Ovary (tissue), 9 donors: ENCODE measurements around the gene NUP54. TPM values are rescaled to one million over a fixed set of nuclear protein-coding genes. Genes with fewer than 3 reads are reported as not detected.

Source experiments
- DNase-seq, 5 donors: peaks; one replicate each; pipeline ENCODE4 v3.0.0-alpha.2; 2019 to 2020
- H3K27ac ChIP-seq, 2 donors: fragments of 200-600 bp; one replicate each; pipeline versions ENCODE4 v1.5.1 to v1.8.0; 2019 to 2022
- H3K27me3 ChIP-seq: fragments of 200-600 bp; one replicate; pipeline ENCODE4 v1.8.0; 2022
- H3K36me3 ChIP-seq: fragments of 200-600 bp; sonication (generic); one replicate; pipeline ENCODE4 v1.5.1; 2019
- H3K4me1 ChIP-seq: one replicate; pipeline ENCODE4 v1.8.1; 2013; ENCODE audit warnings: mild to moderate bottlenecking, moderate library complexity; ENCODE audit not compliant: insufficient read depth
- H3K4me3 ChIP-seq: fragments of 200-600 bp; sonication (generic); one replicate; pipeline ENCODE4 v1.5.1; 2017
- H3K9me3 ChIP-seq, 2 donors: fragments of 200-600 bp in 1 of 2; sonication (generic) in 1 of 2; one replicate each; pipeline versions ENCODE4 v1.5.1 to v1.8.1; 2013 to 2019; ENCODE audit warnings: mild to moderate bottlenecking in 1 of 2, moderate library complexity in 1 of 2
- CTCF ChIP-seq, 3 donors: fragments of 450-650 bp in 2 of 3; fragments of 200-600 bp in 1 of 3; IDR thresholded peaks; one replicate each; pipeline versions ENCODE4 v1.5.1 to v1.8.0; 2016 to 2022; ENCODE audit warnings: antibody characterized with exemption in 3 of 3, mild to moderate bottlenecking in 1 of 3
- EP300 ChIP-seq: sonication (generic); formaldehyde crosslinking; IDR thresholded peaks from one replicate; pipeline ENCODE4 v1.6.1; 2017; ENCODE audit warnings: antibody characterized with exemption
- POLR2A ChIP-seq: fragments of 450-650 bp; IDR thresholded peaks from one replicate; pipeline ENCODE4 v1.6.1; 2017; ENCODE audit warnings: antibody characterized with exemption, mild to moderate bottlenecking, moderate library complexity
- WGBS, 3 donors: extraction: QIAGEN DNeasy Blood & Tissue Kit in 1 of 3; methylation state at CpG; one replicate each; pipeline versions ENCODE4 v1.1.5 to v1.1.7; 2013 to 2017; 5-methylcytosine and 5-hydroxymethylcytosine counted together
- intact Hi-C, 4 donors: fragments of 100-400 bp; cut with DNase I; formaldehyde crosslinking; loops; one replicate each; pipeline versions ENCODE4 v1.11.0 to v1.15.1; 2022 to 2023
- polyA plus RNA-seq, 2 donors: library from polyadenylated mRNA; stranded (reverse); fragments of 200-250 nt in 1 of 2; fragments of 350-450 nt in 1 of 2; fragmentation: Illumina TruSeq in 1 of 2; extraction: RNeasy Lipid Tissue Mini Kit (QIAGEN cat#74804) in 1 of 2; gene quantifications; one replicate each; pipeline ENCODE4 v1.2.3, GENCODE V29; 2013 to 2014
- total RNA-seq, 7 donors: library from RNA; depleted of rRNA in 2 of 7; stranded (reverse); fragments of >200 nt in 2 of 7; fragmentation: NEBNext Ultra II Directional in 3 of 7; extraction: Animal tissue kit (Norgen Biotek cat#: 25700) in 3 of 7; gene quantifications; one replicate each; pipeline versions ENCODE4 v1.1.0 to v1.2.4, GENCODE V29; 2016 to 2023
- donor health status: DM: no; HTN: no; CAD: no; lungs with moderate emphysema.
- donor health status: DM: no; HTN: no; CAD: no.
- donor health status: Bipolar disorder and iron deficiency.
- donor health status: DM: yes; HTN: yes; CAD: no.
- donor health status: DM: no; HTN: no; CAD: no.
- donor health status: DM: yes; HTN: yes; CAD: no.

The NUP54 gene
- total and polyA plus RNA-seq, 9 donors, result 25.2 to 53.8 (median 44.7) TPM

GRCh38 chr4:76125816-76126215, 22.4 kb downstream of the NUP54 start:
- H3K36me3 ChIP-seq, result no peaks in the 10 kb centered on the region
- TF ChIP-seq CTCF (IDR thresholded peaks at IDR 0.05), result no peak
- no peak for TF ChIP-seq POLR2A
- TF ChIP-seq EP300, result no peak
- H3K9me3 ChIP-seq, result no peaks in the 10 kb centered on the region
- intact Hi-C loops, result no loop called here
- no peak overlapping the region for H3K4me3 ChIP-seq
- H3K4me1 ChIP-seq, result no peaks in the 10 kb centered on the region
- no peaks in the 10 kb centered on the region for H3K27me3 ChIP-seq
- H3K27ac ChIP-seq, result no peak overlapping the region
- no peak for DNase-seq

- Histone ChIP-seq H3K4me3 (no peak overlapping the region), H3K27ac (no peak overlapping the region), H3K27me3 (no peaks in the 10 kb centered on the region), H3K4me1 (no peaks in the 10 kb centered on the region), H3K36me3 (no peaks in the 10 kb centered on the region), H3K9me3 (no peaks in the 10 kb centered on the region)
- TF ChIP-seq POLR2A (no peak), EP300 (no peak), CTCF (IDR thresholded peaks at IDR 0.05) (no peak)
- intact Hi-C loops, result no loop called here
- no peak for DNase-seq
- WGBS, 3 donors, result 85 to 93% (median 93%) methylated on average over 4 of the region's 4 CpGs
These were observed 28.0 kb downstream of the NUP54 start for GRCh38 chr4:76120199-76120598.

- H3K4me1 ChIP-seq, result no peaks in the 10 kb centered on the region
- H3K4me3 ChIP-seq, result no peak overlapping the region
- H3K27me3 ChIP-seq, result no peaks in the 10 kb centered on the region
- H3K9me3 ChIP-seq, result no peaks in the 10 kb centered on the region
- no peaks in the 10 kb centered on the region for H3K36me3 ChIP-seq
- intact Hi-C loops, result no loop called here
- no peak for TF ChIP-seq POLR2A
- TF ChIP-seq CTCF (IDR thresholded peaks at IDR 0.05), result no peak
- TF ChIP-seq EP300, result no peak
- 95 to 99% (median 97%) methylated on average over 5 of the region's 5 CpGs for WGBS, 3 donors
- H3K27ac ChIP-seq, result no peak overlapping the region
- no peak for DNase-seq
These were observed 30.7 kb downstream of the NUP54 start for GRCh38 chr4:76117536-76117935.

- no peaks in the 10 kb centered on the region for H3K9me3 ChIP-seq
- TF ChIP-seq CTCF (IDR thresholded peaks at IDR 0.05) (no peak), EP300 (no peak), POLR2A (no peak)
- no peak overlapping the region for H3K27ac ChIP-seq
- no peaks in the 10 kb centered on the region for H3K36me3 ChIP-seq
- H3K4me1 ChIP-seq, result no peaks in the 10 kb centered on the region
- intact Hi-C loops, result no loop called here
- no peak for DNase-seq
- 94 to 98% (median 94%) methylated on average over 1 of the region's 1 CpG for WGBS, 3 donors
- no peaks in the 10 kb centered on the region for H3K27me3 ChIP-seq
- no peak overlapping the region for H3K4me3 ChIP-seq
These were observed 31.4 kb downstream of the NUP54 start for GRCh38 chr4:76116821-76117220.
